Prostate gland (tissue), 2 donors: ENCODE measurements around the gene DRD2. TPM values are rescaled to one million over a fixed set of nuclear protein-coding genes. Genes with fewer than 3 reads are reported as not detected.

ENCODE experiments used
- DNase-seq: peaks from one replicate; pipeline ENCODE4 v3.0.0-alpha.2; 2019; ENCODE audit warnings: low spot score
- H3K27ac ChIP-seq, 2 donors: fragments of 200-600 bp; sonication (generic); 2 replicates each; pipeline ENCODE4 v1.5.1; 2017 to 2019
- H3K27me3 ChIP-seq: fragments of 200-600 bp; sonication (generic); replicated peaks from 2 replicates; pipeline ENCODE4 v1.5.1; 2019; ENCODE audit not compliant: insufficient read depth
- H3K36me3 ChIP-seq, 2 donors: fragments of 200-600 bp; sonication (generic); 1 replicate in 1 of 2; 2 replicates in 1 of 2; pipeline versions ENCODE4 v1.5.1 to v1.8.1; 2017 to 2019
- H3K4me1 ChIP-seq: fragments of 200-600 bp; sonication (generic); replicated peaks from 2 replicates; pipeline ENCODE4 v1.5.1; 2019
- H3K4me3 ChIP-seq, 2 donors: fragments of 200-600 bp; sonication (generic); 2 replicates each; pipeline ENCODE4 v1.5.1; 2017 to 2019
- H3K9me3 ChIP-seq: fragments of 200-600 bp; sonication (generic); 2 replicates; pipeline ENCODE4 v1.5.1; 2017
- CTCF ChIP-seq, 4 experiments: fragments of 200-600 bp in 2 of 4; fragments of 450-650 bp in 2 of 4; sonication (generic) in 2 of 4; IDR thresholded peaks; 1 replicate in 3 of 4; 2 replicates in 1 of 4; pipeline ENCODE4 v1.5.1; 2016 to 2019; ENCODE audit warnings: antibody characterized with exemption in 4 of 4, mild to moderate bottlenecking in 2 of 4, moderate library complexity in 2 of 4
- POLR2A ChIP-seq: fragments of 450-650 bp; IDR thresholded peaks from one replicate; pipeline ENCODE4 v1.6.1; 2016; ENCODE audit warnings: antibody characterized with exemption, mild to moderate bottlenecking
- POLR2AphosphoS5 ChIP-seq: sonication (generic); formaldehyde crosslinking; IDR thresholded peaks from one replicate; pipeline ENCODE4 v1.6.1; 2017; ENCODE audit warnings: antibody characterized with exemption
- WGBS: methylation state at CpG from one replicate; pipeline ENCODE4 v1.1.5; 2018; 5-methylcytosine and 5-hydroxymethylcytosine counted together
- intact Hi-C: fragments of 100-400 bp; cut with DNase I; formaldehyde crosslinking; loops from one replicate; pipeline ENCODE4 v1.14.2; 2022
- total RNA-seq, 2 donors: library from RNA; depleted of rRNA; stranded (reverse); fragments of >200 nt; gene quantifications; one replicate each; pipeline ENCODE4 v1.1.0, GENCODE V29; 2016

The DRD2 gene
- total RNA-seq, 2 donors from 2014 or later = 0.68 to 2.4 TPM

- 98% methylated on average over 6 of the region's 6 CpGs for WGBS
- TF ChIP-seq POLR2AphosphoS5 = no peak
- no peak for TF ChIP-seq CTCF (IDR thresholded peaks at IDR 0.05)
- TF ChIP-seq POLR2A = no peak
- no peak for DNase-seq
- intact Hi-C loops = no loop called here
- Histone ChIP-seq H3K4me3 (no peak overlapping the region), H3K27me3 (peaks cover 4% of the 10 kb centered on the region), H3K4me1 (no peaks in the 10 kb centered on the region), H3K9me3 (no peaks in the 10 kb centered on the region), H3K36me3 (no peaks in the 10 kb centered on the region), H3K27ac (no peak overlapping the region)
Observed at GRCh38 chr11:113517361-113517760, 42.2 kb upstream of the DRD2 start.

GRCh38 chr11:113514856-113515255, 39.7 kb upstream of the DRD2 start:
- intact Hi-C loops = no loop called here
- WGBS = 95% methylated on average over 2 of the region's 2 CpGs
- H3K4me1 ChIP-seq = no peaks in the 10 kb centered on the region
- no peaks in the 10 kb centered on the region for H3K36me3 ChIP-seq
- H3K9me3 ChIP-seq = no peaks in the 10 kb centered on the region
- no peak for DNase-seq
- H3K4me3 ChIP-seq = no peak overlapping the region
- TF ChIP-seq POLR2AphosphoS5 = no peak
- TF ChIP-seq POLR2A = no peak
- TF ChIP-seq CTCF (IDR thresholded peaks at IDR 0.05) = no peak
- H3K27me3 ChIP-seq = no peaks in the 10 kb centered on the region
- no peak overlapping the region for H3K27ac ChIP-seq

GRCh38 chr11:113507341-113507740, 32.1 kb upstream of the DRD2 start:
- DNase-seq = no peak
- no peaks in the 10 kb centered on the region for H3K27me3 ChIP-seq
- no peaks in the 10 kb centered on the region for H3K9me3 ChIP-seq
- H3K36me3 ChIP-seq = no peaks in the 10 kb centered on the region
- no peak for TF ChIP-seq POLR2A
- no peak for TF ChIP-seq CTCF (IDR thresholded peaks at IDR 0.05)
- no peak for TF ChIP-seq POLR2AphosphoS5
- intact Hi-C loops = no loop called here
- H3K27ac ChIP-seq = no peak overlapping the region
- H3K4me3 ChIP-seq = no peak overlapping the region
- no peaks in the 10 kb centered on the region for H3K4me1 ChIP-seq

GRCh38 chr11:113506893-113507292, 31.7 kb upstream of the DRD2 start:
- Histone ChIP-seq H3K4me1 (no peaks in the 10 kb centered on the region), H3K9me3 (no peaks in the 10 kb centered on the region), H3K36me3 (no peaks in the 10 kb centered on the region), H3K27me3 (no peaks in the 10 kb centered on the region), H3K4me3 (no peak overlapping the region), H3K27ac (no peak overlapping the region)
- WGBS = 80% methylated on average over 1 of the region's 1 CpG
- no peak for TF ChIP-seq CTCF (IDR thresholded peaks at IDR 0.05)
- TF ChIP-seq POLR2AphosphoS5 = no peak
- TF ChIP-seq POLR2A = no peak
- intact Hi-C loops = no loop called here
- no peak for DNase-seq

GRCh38 chr11:113506461-113506860, 31.3 kb upstream of the DRD2 start:
- WGBS = 76% methylated on average over 6 of the region's 6 CpGs

More at GRCh38 chr11:113506461-113506860, 31.3 kb upstream of the DRD2 start:
- TF ChIP-seq POLR2AphosphoS5 (no peak), POLR2A (no peak), CTCF (IDR thresholded peaks at IDR 0.05) (no peak)
- intact Hi-C loops = no loop called here
- no peak overlapping the region for H3K4me3 ChIP-seq
- no peak for DNase-seq
- H3K9me3 ChIP-seq = no peaks in the 10 kb centered on the region
- H3K27ac ChIP-seq = no peak overlapping the region
- no peaks in the 10 kb centered on the region for H3K4me1 ChIP-seq
- H3K36me3 ChIP-seq = no peaks in the 10 kb centered on the region
- H3K27me3 ChIP-seq = no peaks in the 10 kb centered on the region
